Stomach smooth muscle (tissue), 2 donors: ENCODE results near the gene ZMAT3.
"Not testable (repeated sequence)": the region's sequence is repeated elsewhere in the genome, so short reads cannot be mapped to it uniquely, and the experiment has no call there.

Source experiments
- H3K27ac ChIP-seq: one replicate; pipeline ENCODE4 v1.7.0; 2013; ENCODE audit warnings: mild to moderate bottlenecking, low read length, inconsistent platforms
- H3K27me3 ChIP-seq, 2 donors: one replicate each; pipeline ENCODE4 v1.7.0; 2013; ENCODE audit warnings: low read length in 2 of 2; ENCODE audit not compliant: insufficient read depth in 2 of 2, control insufficient read depth in 1 of 2
- H3K36me3 ChIP-seq, 2 donors: one replicate each; pipeline ENCODE4 v1.7.0; 2013; ENCODE audit warnings: low read length in 2 of 2; ENCODE audit not compliant: control insufficient read depth in 2 of 2, insufficient read depth in 2 of 2
- H3K4me1 ChIP-seq: one replicate; pipeline ENCODE4 v1.7.0; 2013; ENCODE audit warnings: low read length; ENCODE audit not compliant: control insufficient read depth, insufficient read depth
- H3K4me3 ChIP-seq, 2 donors: one replicate each; pipeline ENCODE4 v1.7.0; 2013; ENCODE audit warnings: low read length in 2 of 2
- H3K9ac ChIP-seq, 2 donors: one replicate each; pipeline ENCODE4 v1.7.0; 2013; ENCODE audit warnings: low read length in 2 of 2, mild to moderate bottlenecking in 1 of 2
- H3K9me3 ChIP-seq, 2 donors: one replicate each; pipeline ENCODE4 v1.7.0; 2013; ENCODE audit warnings: low read length in 2 of 2; ENCODE audit not compliant: control insufficient read depth in 2 of 2
- donor health status: healthy.
- donor health status: Pancreatic carcinoma.

The ZMAT3 gene

GRCh38 chr3:179069762-179070390, 1.7 kb downstream of the ZMAT3 start:
- no peaks in the 10 kb centered on the region for H3K9me3 ChIP-seq
- H3K36me3 ChIP-seq = peaks cover 4 to 5% of the 10 kb centered on the region in 2 donors
- H3K27me3 ChIP-seq = no peaks in the 10 kb centered on the region
- peaks cover 5% of the 10 kb centered on the region for H3K4me1 ChIP-seq
- peak overlapping the region in 1 of 2 donors; percentile 94 for H3K4me3 ChIP-seq
- H3K27ac ChIP-seq = no peak overlapping the region
- H3K9ac ChIP-seq = no peak overlapping the region

GRCh38 chr3:179068779-179069530, 2.7 kb downstream of the ZMAT3 start:
- H3K9ac ChIP-seq = no peak overlapping the region
- no peaks in the 10 kb centered on the region for H3K9me3 ChIP-seq
- peaks cover 4 to 5% of the 10 kb centered on the region in 2 donors for H3K36me3 ChIP-seq
- no peaks in the 10 kb centered on the region for H3K27me3 ChIP-seq
- H3K27ac ChIP-seq = no peak overlapping the region
- no peak overlapping the region for H3K4me3 ChIP-seq
- H3K4me1 ChIP-seq = peaks cover 5% of the 10 kb centered on the region

- Histone ChIP-seq H3K4me1 (peaks cover 5% of the 10 kb centered on the region), H3K9ac (no peak overlapping the region), H3K36me3 (peaks cover 4 to 5% of the 10 kb centered on the region in 2 donors), H3K27me3 (no peaks in the 10 kb centered on the region), H3K4me3 (no peak overlapping the region), H3K9me3 (no peaks in the 10 kb centered on the region), H3K27ac (no peak overlapping the region)
These were observed 3.8 kb downstream of the ZMAT3 start for GRCh38 chr3:179067839-179068238.

GRCh38 chr3:179067291-179067690, 4.3 kb downstream of the ZMAT3 start:
- Histone ChIP-seq H3K4me3 (no peak overlapping the region), H3K27ac (no peak overlapping the region), H3K27me3 (no peaks in the 10 kb centered on the region), H3K9ac (no peak overlapping the region), H3K36me3 (peaks cover 4 to 5% of the 10 kb centered on the region in 2 donors), H3K4me1 (peaks cover 4% of the 10 kb centered on the region), H3K9me3 (no peaks in the 10 kb centered on the region)

GRCh38 chr3:179063945-179064560, 7.6 kb downstream of the ZMAT3 start:
- Histone ChIP-seq H3K9me3 (no peaks in the 10 kb centered on the region), H3K36me3 (peaks cover 4 to 5% of the 10 kb centered on the region in 2 donors), H3K27ac (no peak overlapping the region), H3K4me1 (no peaks in the 10 kb centered on the region), H3K9ac (no peak overlapping the region), H3K4me3 (peak overlapping the region in 1 of 2 donors; percentile 30), H3K27me3 (no peaks in the 10 kb centered on the region)

GRCh38 chr3:179056326-179056725, 15.3 kb downstream of the ZMAT3 start:
- H3K9me3 ChIP-seq = no peaks in the 10 kb centered on the region
- H3K9ac ChIP-seq = no peak overlapping the region
- no peaks in the 10 kb centered on the region for H3K4me1 ChIP-seq
- no peak overlapping the region for H3K27ac ChIP-seq
- H3K4me3 ChIP-seq = no peak overlapping the region
- no peaks in the 10 kb centered on the region for H3K27me3 ChIP-seq
- no peaks in the 10 kb centered on the region for H3K36me3 ChIP-seq

GRCh38 chr3:179054565-179054964, 17.0 kb downstream of the ZMAT3 start:
- H3K36me3 ChIP-seq, H3K27ac ChIP-seq, H3K4me3 ChIP-seq, H3K9me3 ChIP-seq, H3K9ac ChIP-seq, H3K27me3 ChIP-seq, H3K4me1 ChIP-seq: not testable (repeated sequence)

GRCh38 chr3:179046497-179047353, 24.9 kb downstream of the ZMAT3 start:
- H3K27me3 ChIP-seq = no peaks in the 10 kb centered on the region
- no peaks in the 10 kb centered on the region for H3K36me3 ChIP-seq
- H3K9ac ChIP-seq = no peak overlapping the region
- no peak overlapping the region for H3K27ac ChIP-seq
- H3K9me3 ChIP-seq = no peaks in the 10 kb centered on the region
- no peaks in the 10 kb centered on the region for H3K4me1 ChIP-seq
- no peak overlapping the region for H3K4me3 ChIP-seq

GRCh38 chr3:179045719-179046402, 25.7 kb downstream of the ZMAT3 start:
- H3K4me1 ChIP-seq = no peaks in the 10 kb centered on the region
- no peaks in the 10 kb centered on the region for H3K27me3 ChIP-seq
- no peaks in the 10 kb centered on the region for H3K9me3 ChIP-seq
- no peak overlapping the region for H3K9ac ChIP-seq
- H3K36me3 ChIP-seq = no peaks in the 10 kb centered on the region
- H3K4me3 ChIP-seq = no peak overlapping the region
- H3K27ac ChIP-seq = no peak overlapping the region

- not testable (repeated sequence) for H3K4me1 ChIP-seq, H3K9ac ChIP-seq, H3K36me3 ChIP-seq, H3K27me3 ChIP-seq, H3K27ac ChIP-seq, H3K9me3 ChIP-seq, H3K4me3 ChIP-seq
These were observed 32.7 kb downstream of the ZMAT3 start for GRCh38 chr3:179038899-179039251.
